Retinal pigment epithelial cell (primary cell): Measurements from ENCODE around the gene SMPD3.

Experiments
- DNase-seq: peaks from one replicate; pipeline ENCODE4 v3.0.0-alpha.2; 2010; ENCODE audit warnings: low read depth
- H3K4me3 ChIP-seq: 2 replicates; pipeline ENCODE4 v1.5.1; 2011; ENCODE audit warnings: mild to moderate bottlenecking, low read length, control low read depth, moderate library complexity
- TF ChIP-seq, protein P1 (sequence below): conservative IDR thresholded peaks from 2 replicates; pipeline ENCODE4 v1.5.1; 2011; ENCODE audit warnings: low read depth, low read length, control low read depth, inconsistent platforms

Gene SMPD3

DNA sequence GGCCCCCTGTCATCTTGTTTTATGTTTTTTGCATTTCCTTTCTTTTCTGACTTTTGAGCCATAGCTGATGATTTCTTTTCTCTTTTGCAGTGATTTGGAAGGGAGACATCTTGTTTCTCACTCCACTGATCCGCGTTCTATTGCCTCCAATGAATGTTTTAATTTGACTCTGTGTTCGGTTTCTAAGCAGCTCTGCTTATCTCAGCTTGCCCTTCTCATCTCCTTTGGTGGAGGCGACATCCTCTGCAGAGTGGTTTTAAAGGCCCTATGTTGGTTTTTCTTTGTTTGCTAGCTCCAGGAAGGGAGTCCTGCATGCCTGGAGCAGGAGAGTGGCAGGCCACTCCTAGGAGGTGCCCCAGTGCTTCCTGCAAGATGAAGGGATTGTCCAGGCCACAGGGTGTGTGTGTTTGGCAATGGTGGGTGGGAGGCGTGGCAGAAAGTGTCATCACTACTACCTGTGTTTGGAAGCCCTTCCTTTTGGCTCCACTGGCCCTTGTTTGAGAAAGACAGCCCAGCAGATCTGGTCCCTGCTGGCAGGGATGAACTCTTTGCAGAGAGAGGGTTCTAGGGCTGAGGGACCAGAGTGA, 13.6 kb downstream of the SMPD3 start:
- TF ChIP-seq, protein P1, sequence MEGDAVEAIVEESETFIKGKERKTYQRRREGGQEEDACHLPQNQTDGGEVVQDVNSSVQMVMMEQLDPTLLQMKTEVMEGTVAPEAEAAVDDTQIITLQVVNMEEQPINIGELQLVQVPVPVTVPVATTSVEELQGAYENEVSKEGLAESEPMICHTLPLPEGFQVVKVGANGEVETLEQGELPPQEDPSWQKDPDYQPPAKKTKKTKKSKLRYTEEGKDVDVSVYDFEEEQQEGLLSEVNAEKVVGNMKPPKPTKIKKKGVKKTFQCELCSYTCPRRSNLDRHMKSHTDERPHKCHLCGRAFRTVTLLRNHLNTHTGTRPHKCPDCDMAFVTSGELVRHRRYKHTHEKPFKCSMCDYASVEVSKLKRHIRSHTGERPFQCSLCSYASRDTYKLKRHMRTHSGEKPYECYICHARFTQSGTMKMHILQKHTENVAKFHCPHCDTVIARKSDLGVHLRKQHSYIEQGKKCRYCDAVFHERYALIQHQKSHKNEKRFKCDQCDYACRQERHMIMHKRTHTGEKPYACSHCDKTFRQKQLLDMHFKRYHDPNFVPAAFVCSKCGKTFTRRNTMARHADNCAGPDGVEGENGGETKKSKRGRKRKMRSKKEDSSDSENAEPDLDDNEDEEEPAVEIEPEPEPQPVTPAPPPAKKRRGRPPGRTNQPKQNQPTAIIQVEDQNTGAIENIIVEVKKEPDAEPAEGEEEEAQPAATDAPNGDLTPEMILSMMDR: no peak
- no peak overlapping the region for H3K4me3 ChIP-seq
- DNase-seq: no peak

GRCh38 chr16:68433316-68433715, 15.0 kb downstream of the SMPD3 start:
- DNase-seq: no peak
- no peak overlapping the region for H3K4me3 ChIP-seq
- TF ChIP-seq, protein P1: no peak

DNA sequence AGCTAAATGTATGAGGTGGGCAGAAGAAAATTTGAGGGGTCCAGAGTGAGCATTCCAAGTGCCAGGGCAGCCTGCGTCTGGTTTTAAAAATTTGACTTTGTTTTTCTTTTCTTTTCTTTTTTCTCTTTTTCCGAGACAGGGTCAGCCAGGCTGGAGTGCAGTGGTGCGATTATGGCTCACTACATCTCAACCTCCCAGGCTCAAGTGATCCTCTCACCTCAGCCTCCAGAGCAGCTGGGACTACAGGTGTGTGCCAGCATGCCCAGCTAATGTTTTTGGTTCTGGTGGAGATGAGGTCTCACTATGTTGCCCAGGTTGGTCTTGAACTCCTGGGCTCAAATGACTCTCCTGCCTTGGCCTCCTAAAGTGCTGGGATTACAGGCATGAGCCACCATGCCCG, 15.6 kb downstream of the SMPD3 start:
- TF ChIP-seq, protein P1: no peak
- DNase-seq: no peak
- no peak overlapping the region for H3K4me3 ChIP-seq

DNA sequence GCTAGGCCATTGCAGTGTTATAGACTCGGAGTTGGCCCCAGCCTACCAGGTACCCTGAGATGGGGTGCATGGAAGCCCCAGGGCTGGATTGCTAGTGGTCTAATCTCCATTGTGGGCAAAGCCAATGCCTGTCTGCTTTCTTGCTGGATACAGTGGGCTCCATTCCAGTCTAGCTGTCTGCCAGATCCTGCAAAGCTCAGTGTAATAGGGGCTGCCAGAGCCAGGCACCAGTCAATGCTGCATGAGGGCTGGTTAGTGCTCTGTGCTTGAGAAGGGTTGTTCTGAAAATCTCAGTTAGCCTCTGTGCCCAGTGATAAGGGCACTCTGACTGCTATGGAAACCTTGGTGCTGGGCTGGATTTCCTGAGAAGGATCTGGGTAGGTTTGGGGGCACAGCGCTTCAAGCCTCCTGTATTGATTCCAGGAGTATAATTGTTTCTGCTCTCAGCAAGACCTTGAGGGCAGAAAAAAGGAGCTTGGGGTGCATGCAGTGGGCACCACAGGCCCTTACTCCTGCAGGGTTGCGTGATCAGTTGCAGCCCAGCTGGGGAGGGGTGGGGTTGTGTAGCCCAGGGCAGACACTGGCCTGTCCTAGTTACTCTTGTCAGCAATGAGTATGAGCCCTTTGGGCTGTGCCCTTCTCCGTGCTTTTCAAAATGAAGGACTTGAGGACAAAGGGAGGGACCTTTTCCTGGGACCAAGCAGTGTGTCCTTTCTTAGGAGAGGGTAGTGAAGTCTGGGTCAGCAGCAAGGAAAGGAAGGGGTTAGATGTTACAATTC, 19.0 kb downstream of the SMPD3 start:
- DNase-seq: peak; percentile 54
- TF ChIP-seq, protein P1: no peak

GRCh38 chr16:68427649-68428303, 20.5 kb downstream of the SMPD3 start:
- DNase-seq: no peak
- no peak overlapping the region for H3K4me3 ChIP-seq
- TF ChIP-seq, protein P1: no peak

More for the DNA sequence above, 19.0 kb downstream of the SMPD3 start:
- H3K4me3 ChIP-seq: no peak overlapping the region

GRCh38 chr16:68426347-68426652, 22.0 kb downstream of the SMPD3 start:
- H3K4me3 ChIP-seq: no peak overlapping the region
- TF ChIP-seq, protein P1: no peak
- no peak for DNase-seq
